CD4-positive, alpha-beta T cell treated with Interleukin-17A for 1 hour (primary cell): ENCODE data around the gene RND2.
A peak's percentile ranks its signal among the peaks of the same experiment; 100 is the strongest.

ENCODE experiments used
- DNase-seq: peaks from one replicate; pipeline ENCODE4 v3.0.0-alpha.2; 2020

The RND2 gene

GRCh38 chr17:43006639-43007551 lies 18.1 kb upstream of the RND2 start, which contains the start of gene IFI35:
Gene IFI35 (plus strand): TSS chr17:43006784. CDS start chr17:43006948, 164 bp downstream.
- DNase-seq = peak; percentile 89

GRCh38 chr17:43010667-43011308 lies 14.2 kb upstream of the RND2 start:
- no peak for DNase-seq

DNA sequence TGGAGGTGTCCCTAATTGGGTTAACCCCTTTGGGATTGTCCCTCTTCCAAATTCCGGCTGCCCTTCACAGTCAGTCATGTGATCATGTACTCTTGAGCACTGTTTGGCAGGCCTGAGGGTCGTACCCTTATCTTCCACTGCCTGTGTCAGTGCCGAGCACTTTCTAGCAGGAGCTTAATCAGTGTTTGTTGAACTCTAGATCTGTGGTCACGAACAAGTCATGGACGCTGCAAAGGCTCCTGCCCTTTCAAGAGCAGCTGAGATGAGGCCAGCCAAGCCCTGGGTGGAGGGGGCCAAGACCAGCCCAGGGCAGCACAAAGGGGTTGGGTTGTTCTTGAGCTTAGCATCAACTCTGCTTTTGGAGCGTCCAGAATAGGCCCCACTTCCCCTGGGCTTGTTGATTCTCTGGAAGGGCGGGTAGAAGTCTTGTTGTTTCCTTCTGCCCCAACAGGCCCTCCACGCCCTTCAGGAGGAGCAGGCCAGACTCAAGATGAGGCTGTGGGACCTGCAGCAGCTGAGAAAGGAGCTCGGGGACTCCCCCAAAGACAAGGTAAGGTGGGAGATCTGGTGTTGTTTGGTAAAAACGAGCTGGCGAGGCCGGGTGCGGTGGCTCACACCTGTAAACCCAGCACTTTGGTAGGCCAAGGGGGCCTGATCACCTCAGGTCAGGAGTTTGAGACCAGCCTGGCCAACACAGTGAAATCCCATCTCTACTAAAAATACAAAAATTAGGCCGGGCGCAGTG lies 13.1 kb upstream of the RND2 start:
- no peak for DNase-seq

DNA sequence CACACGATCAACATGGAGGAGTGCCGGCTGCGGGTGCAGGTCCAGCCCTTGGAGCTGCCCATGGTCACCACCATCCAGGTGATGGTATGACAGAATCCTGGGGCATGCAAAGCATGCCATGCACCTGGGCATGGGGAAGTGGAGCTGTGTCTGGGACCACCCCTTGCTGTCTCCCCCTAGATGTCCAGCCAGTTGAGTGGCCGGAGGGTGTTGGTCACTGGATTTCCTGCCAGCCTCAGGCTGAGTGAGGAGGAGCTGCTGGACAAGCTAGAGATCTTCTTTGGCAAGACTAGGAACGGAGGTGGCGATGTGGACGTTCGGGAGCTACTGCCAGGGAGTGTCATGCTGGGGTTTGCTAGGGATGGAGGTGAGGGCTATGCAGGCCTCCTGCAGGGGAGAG lies 11.7 kb upstream of the RND2 start:
- DNase-seq = no peak

- DNase-seq = no peak
Observed at GRCh38 chr17:43014020-43014648, 10.9 kb upstream of the RND2 start.

GRCh38 chr17:43014649-43015542 lies 10.1 kb upstream of the RND2 start:
- DNase-seq = no peak

DNA sequence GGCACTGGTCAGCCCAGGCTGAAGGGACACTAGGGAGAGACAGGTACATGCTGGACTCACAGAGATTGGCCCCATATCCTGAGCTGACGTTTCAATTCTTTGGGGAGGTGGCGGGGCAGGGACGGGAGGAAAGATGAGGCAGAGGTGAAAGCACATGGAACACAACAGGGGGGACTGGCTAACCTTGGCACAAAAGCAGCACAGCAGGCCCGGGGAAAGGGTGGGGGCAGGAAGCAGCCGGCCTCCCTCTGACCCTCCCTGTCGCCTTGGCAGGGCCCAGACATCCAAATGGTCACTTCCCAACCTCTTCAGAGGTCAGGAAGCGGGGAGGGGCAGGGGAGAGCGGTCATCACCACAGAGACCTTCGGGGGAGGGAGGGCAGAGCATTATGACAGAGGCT lies 9.5 kb upstream of the RND2 start:
- no peak for DNase-seq

- no peak for DNase-seq
Observed at GRCh38 chr17:43016216-43016615, 8.8 kb upstream of the RND2 start.

GRCh38 chr17:43018008-43018853 lies 6.8 kb upstream of the RND2 start:
- peak; percentile 62 for DNase-seq

DNA sequence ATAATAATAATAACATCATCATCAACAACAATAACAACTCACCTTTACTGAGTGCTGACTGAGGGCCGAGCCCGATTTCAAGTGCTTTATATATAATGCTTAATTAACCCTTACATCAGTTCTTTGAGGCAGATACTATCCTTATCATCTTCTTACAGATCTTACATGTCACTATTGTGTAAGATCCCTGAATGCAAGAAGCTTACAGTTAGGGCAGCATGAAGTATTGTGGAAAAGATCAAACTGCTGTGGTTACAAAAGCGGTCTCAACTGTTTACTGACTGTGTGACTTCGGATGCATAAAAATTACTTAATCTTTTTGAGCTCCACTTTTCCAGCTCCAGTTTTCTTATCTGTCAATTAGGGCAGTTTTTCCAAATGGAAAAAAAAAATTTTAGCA lies 6.1 kb upstream of the RND2 start:
- no peak for DNase-seq

DNA sequence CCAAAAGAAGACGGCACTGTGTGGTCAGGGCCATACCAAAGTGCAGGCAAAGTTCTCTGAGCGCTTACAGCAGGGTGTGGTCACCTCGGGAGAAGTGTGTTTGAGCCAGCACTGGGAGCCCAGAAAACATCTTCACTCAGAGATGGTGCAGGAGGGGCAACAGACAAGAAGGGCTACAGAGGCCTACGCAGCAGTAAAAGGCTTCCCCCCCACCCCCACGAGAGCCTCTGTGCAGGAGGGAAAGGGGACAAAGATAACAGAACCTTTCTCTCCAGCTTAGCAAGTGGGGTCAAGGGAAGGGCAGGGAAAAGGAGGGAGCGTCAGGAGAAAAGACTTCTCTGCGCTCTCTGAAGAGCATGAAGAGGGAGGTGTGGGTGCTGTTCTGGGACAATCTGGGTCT lies 5.6 kb upstream of the RND2 start:
- no peak for DNase-seq

GRCh38 chr17:43020030-43020621 lies 4.9 kb upstream of the RND2 start:
- DNase-seq = no peak

GRCh38 chr17:43020789-43021740 lies 4.0 kb upstream of the RND2 start:
- peak; percentile 43 for DNase-seq

GRCh38 chr17:43021741-43022512 lies 3.1 kb upstream of the RND2 start, which contains the start of gene VAT1:
Gene VAT1 (minus strand): TSS chr17:43022385. CDS start chr17:43022322, 63 bp downstream.
- DNase-seq = peak; percentile 63

- DNase-seq = no peak
Observed at GRCh38 chr17:43025290-43025657, 243 bp downstream of the RND2 start.

DNA sequence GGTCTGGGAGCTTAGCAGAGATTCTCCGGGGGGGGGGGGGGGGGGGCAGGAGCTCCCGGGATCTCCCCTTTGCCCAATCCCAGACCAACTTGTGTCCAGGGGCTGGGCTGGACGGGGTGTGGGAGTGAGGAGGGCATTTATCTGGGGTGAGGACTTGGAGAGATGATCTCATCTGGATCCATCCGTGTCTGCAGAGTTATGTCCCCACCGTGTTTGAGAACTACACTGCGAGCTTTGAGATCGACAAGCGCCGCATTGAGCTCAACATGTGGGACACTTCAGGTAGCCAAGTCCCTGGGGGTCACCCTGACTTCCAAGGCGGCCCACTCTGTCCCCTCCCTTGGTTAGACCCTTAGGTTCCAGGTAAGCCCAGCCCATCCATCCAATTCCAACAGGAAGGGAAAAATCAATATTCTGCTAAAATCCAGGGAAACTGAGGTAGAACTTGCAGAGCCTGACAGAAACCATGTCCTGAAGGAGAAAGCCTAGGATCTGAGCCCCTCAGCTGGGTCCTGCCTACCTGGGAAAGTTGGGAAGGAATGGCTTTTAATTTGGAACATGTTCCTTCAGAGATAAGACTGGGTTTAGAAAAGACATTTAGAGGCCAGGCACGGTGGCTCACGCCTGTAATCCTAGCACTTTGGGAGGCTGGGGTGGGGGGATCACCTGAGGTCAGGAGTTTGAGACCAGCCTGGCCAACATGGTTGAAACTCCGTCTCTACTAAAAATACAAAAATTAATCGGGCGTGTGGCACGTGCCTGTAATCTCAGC lies 921 bp downstream of the RND2 start:
- no peak for DNase-seq

GRCh38 chr17:43026595-43026994 lies 1.6 kb downstream of the RND2 start:
- DNase-seq = no peak
